8988T (cell line): ENCODE results near the gene SPATA31E1.
"Not testable (repeated sequence)": the region's sequence is repeated elsewhere in the genome, so short reads cannot be mapped to it uniquely, and the experiment has no call there.

ENCODE experiments used
- DNase-seq: peaks from one replicate; pipeline ENCODE4 v3.0.0; 2011

The SPATA31E1 gene

DNA sequence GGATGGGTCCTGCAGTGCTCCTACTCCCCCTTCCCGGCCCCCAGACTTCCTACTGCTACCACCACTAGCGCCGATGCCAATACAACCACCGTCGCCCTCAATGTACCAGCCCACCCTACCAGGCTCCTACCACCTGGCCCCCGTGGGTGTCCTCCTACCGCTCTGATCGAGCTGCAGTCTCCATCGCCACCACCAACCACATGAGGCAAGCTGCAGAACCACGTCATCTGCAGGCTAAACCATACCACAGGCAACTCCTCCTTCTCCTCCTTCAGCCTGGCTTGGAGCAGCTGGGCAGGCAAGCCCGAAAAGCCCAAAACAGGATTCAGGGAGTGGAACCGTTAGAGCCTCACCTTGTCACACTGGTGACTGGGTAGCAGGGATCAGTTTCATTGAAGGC lies 54.7 kb downstream of the SPATA31E1 start:
- DNase-seq: not testable (repeated sequence)

DNA sequence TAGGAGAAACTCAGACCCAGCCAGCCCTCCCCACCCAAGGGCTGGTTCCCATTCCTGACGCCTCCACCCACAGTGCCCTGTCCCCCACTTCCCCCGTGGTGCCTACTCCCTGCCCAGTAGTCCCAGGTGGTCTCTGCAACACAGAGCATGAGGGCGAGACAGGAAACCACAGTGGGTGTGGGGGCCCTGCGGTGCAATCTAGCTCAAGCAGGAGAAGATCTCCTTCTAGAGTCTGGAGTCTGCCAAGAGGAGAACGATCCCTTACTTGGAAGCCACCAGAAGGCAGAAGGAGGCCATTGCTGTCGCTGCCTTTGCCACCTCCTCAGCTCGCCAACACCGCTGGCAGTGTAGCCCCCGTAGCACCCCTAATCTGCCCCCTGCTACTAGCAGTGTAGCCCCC lies 55.2 kb downstream of the SPATA31E1 start:
- not testable (repeated sequence) for DNase-seq

DNA sequence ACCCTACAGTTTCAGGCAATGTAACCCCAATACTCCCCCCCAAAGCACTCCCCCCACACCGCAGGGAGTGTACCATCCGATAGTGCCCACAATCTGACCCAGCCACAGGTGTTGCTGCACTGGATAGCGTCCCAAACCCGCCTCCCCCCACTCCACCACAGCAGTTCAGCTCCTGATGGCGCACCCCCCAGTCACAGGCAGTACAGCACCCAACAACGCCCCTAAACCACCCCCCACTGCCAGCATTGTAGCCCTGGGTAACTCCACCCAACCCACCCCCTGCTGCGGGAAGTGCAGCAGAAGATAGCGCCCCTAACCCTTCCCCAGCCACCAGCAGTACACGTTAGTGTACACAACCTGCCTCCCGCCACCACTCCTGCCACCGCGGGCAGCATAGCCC lies 55.7 kb downstream of the SPATA31E1 start:
- not testable (repeated sequence) for DNase-seq
